Adrenal gland (tissue), 12 donors: ENCODE results near the gene FARP1. TPM values are rescaled to one million over a fixed set of nuclear protein-coding genes. Genes with fewer than 3 reads are reported as not detected.
A peak's percentile ranks its signal among the peaks of the same experiment; 100 is the strongest.

ENCODE experiments used
- DNase-seq, 7 donors: peaks; one replicate each; pipeline ENCODE4 v3.0.0-alpha.2; 2019 to 2020
- H3K27ac ChIP-seq, 5 donors: fragments of 200-600 bp; sonication (generic) in 4 of 5; 1 replicate in 3 of 5; 2 replicates in 2 of 5; pipeline versions ENCODE4 v1.5.1 to v1.8.0; 2016 to 2020; ENCODE audit warnings: mild to moderate bottlenecking in 1 of 5
- H3K27me3 ChIP-seq: fragments of 200-600 bp; 2 replicates; pipeline ENCODE4 v1.8.0; 2021
- H3K36me3 ChIP-seq, 2 donors: fragments of 200-600 bp; replicated peaks in 1 of 2; 1 replicate in 1 of 2; 2 replicates in 1 of 2; pipeline versions ENCODE4 v1.5.1 to v1.8.0; 2018 to 2022
- H3K4me1 ChIP-seq, 2 donors: fragments of 200-600 bp; replicated peaks in 1 of 2; 1 replicate in 1 of 2; 2 replicates in 1 of 2; pipeline versions ENCODE4 v1.5.1 to v1.8.0; 2018 to 2021
- H3K4me3 ChIP-seq, 4 donors: fragments of 200-600 bp; sonication (generic) in 3 of 4; one replicate each; pipeline ENCODE4 v1.5.1; 2016 to 2018
- H3K9me3 ChIP-seq, 3 donors: fragments of 200-600 bp; sonication (generic) in 1 of 3; replicated peaks in 1 of 3; 1 replicate in 2 of 3; 2 replicates in 1 of 3; pipeline versions ENCODE4 v1.5.1 to v1.8.0; 2016 to 2021
- CTCF ChIP-seq, 6 experiments: fragments of 450-650 bp in 4 of 6; fragments of 200-600 bp in 2 of 6; sonication (generic) in 1 of 6; IDR thresholded peaks; 1 replicate in 5 of 6; 2 replicates in 1 of 6; pipeline versions ENCODE4 v1.5.1 to v1.8.0; 2016 to 2021; ENCODE audit warnings: antibody characterized with exemption in 6 of 6, mild to moderate bottlenecking in 2 of 6, moderate library complexity in 1 of 6
- POLR2A ChIP-seq, 2 donors: fragments of 450-650 bp; IDR thresholded peaks; one replicate each; pipeline ENCODE4 v1.6.1; 2017; ENCODE audit warnings: antibody characterized with exemption in 2 of 2, mild to moderate bottlenecking in 2 of 2, moderate library complexity in 1 of 2
- WGBS, 4 donors: extraction: QIAGEN DNeasy Blood & Tissue Kit in 2 of 4; methylation state at CpG; one replicate each; pipeline versions ENCODE4 v1.1.5 to v1.1.7; 2013 to 2017; 5-methylcytosine and 5-hydroxymethylcytosine counted together
- intact Hi-C, 2 donors: fragments of 100-400 bp; cut with DNase I; formaldehyde crosslinking; loops; one replicate each; pipeline versions ENCODE4 v1.14.1 to v1.15.0; 2022 to 2023
- polyA plus RNA-seq, 3 donors: library from polyadenylated mRNA; stranded (reverse); fragments of 200-250 nt in 2 of 3; fragments of 350-450 nt in 1 of 3; fragmentation: Illumina TruSeq in 1 of 3; extraction: RNeasy Lipid Tissue Mini Kit (QIAGEN cat#74804) in 1 of 3; gene quantifications; one replicate each; pipeline ENCODE4 v1.2.3, GENCODE V29; 2013 to 2014
- total RNA-seq, 9 donors: library from RNA; depleted of rRNA in 4 of 9; stranded (reverse); fragments of >200 nt in 4 of 9; fragments of 120-200 nt in 1 of 9; fragmentation: NEBNext Ultra II Directional in 1 of 9; extraction: Animal tissue kit (Norgen Biotek cat#: 25700) in 1 of 9; gene quantifications; one replicate each; pipeline versions ENCODE4 v1.1.0 to v1.2.4, GENCODE V29; 2013 to 2023
- donor health status: healthy with polysubstance abuse.
- donor health status: Bipolar disorder and iron deficiency.
- donor health status: DM: yes; HTN: yes; CAD: no.
- donor health status: DM: no; HTN: no; CAD: no.
- donor health status: DM: no; HTN: no; CAD: no.
- donor health status: DM: yes; HTN: yes; CAD: no.

FARP1 gene
- total and polyA plus RNA-seq, 12 donors: 27.1 to 304 (median 71.6) TPM

DNA sequence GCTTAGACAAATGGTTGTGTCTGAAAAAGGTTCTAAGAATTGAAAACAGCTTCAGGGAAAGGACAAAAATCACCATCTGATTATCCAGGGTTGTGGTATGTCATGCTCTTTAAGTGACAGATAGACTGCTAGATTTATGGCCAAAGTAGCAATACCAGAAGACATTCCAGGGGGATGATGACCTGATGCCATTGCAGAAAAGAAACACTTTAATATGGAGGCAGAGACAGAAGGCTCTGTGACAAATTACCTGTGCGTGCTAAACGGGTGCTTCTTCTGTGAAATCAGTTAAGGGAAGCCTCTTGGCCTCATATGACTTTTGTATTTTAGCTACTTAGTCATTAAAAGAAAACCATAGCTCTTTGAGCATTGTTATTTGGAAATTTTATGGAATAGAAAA lies 178.5 kb downstream of the FARP1 start:
- H3K36me3 ChIP-seq: no peaks in the 10 kb centered on the region
- H3K9me3 ChIP-seq: no peaks in the 10 kb centered on the region
- WGBS, 4 donors: 91 to 100% (median 95%) methylated on average over 2 of the region's 2 CpGs
- H3K27me3 ChIP-seq: no peaks in the 10 kb centered on the region
- no peak overlapping the region for H3K27ac ChIP-seq
- H3K4me1 ChIP-seq: peaks cover 0 to 16% of the 10 kb centered on the region in 2 donors
- TF ChIP-seq POLR2A (IDR thresholded peaks at IDR 0.05): no peak
- TF ChIP-seq CTCF (IDR thresholded peaks at IDR 0.05): no peak
- DNase-seq: no peak
- intact Hi-C loops: no loop called here
- no peak overlapping the region for H3K4me3 ChIP-seq

GRCh38 chr13:98322091-98322718 lies 179.3 kb downstream of the FARP1 start:
- Histone ChIP-seq H3K27ac (no peak overlapping the region), H3K36me3 (no peaks in the 10 kb centered on the region), H3K4me1 (peaks cover 0 to 16% of the 10 kb centered on the region in 2 donors), H3K27me3 (no peaks in the 10 kb centered on the region), H3K4me3 (no peak overlapping the region), H3K9me3 (no peaks in the 10 kb centered on the region)
- 87 to 99% (median 89%) methylated on average over 7 to 8 of the region's 8 CpGs for WGBS, 4 donors
- intact Hi-C loops: no loop called here
- DNase-seq: no peak
- no peak for TF ChIP-seq POLR2A (IDR thresholded peaks at IDR 0.05)
- no peak for TF ChIP-seq CTCF (IDR thresholded peaks at IDR 0.05)

- peak in 1 of 7 donors; percentile 16 for DNase-seq
- WGBS, 4 donors: 48 to 61% (median 55%) methylated on average over 7 of the region's 7 CpGs
- TF ChIP-seq CTCF (IDR thresholded peaks at IDR 0.05) (no peak), POLR2A (IDR thresholded peaks at IDR 0.05) (no peak)
Measured at GRCh38 chr13:98324105-98324504, 181.2 kb downstream of the FARP1 start.

DNA sequence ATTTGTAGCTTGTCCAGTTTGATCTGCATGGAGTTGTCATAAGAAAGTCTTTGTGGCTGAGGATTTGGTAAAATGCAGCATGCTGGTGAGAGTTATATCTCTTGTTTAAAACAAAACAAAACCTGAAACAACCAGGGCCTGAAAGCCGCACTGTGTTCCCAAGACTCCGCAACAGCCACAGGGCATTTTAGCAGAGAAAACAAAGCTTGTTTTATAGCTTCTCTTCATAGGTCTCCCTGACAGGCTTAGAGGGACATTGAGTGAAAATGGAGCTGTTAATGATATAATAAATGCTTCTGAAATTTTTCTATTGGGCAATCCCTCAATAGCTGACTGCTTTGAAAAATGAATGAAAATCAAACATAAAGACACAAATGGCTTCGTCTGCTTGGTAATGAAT lies 182.8 kb downstream of the FARP1 start:
- intact Hi-C loops: no loop called here
- Histone ChIP-seq H3K4me1 (peaks cover 0 to 16% of the 10 kb centered on the region in 2 donors), H3K9me3 (no peaks in the 10 kb centered on the region), H3K27me3 (no peaks in the 10 kb centered on the region), H3K4me3 (no peak overlapping the region), H3K27ac (no peak overlapping the region), H3K36me3 (no peaks in the 10 kb centered on the region)
- 89 to 97% (median 92%) methylated on average over 3 of the region's 3 CpGs for WGBS, 4 donors
- no peak for DNase-seq
- TF ChIP-seq CTCF (IDR thresholded peaks at IDR 0.05) (no peak), POLR2A (IDR thresholded peaks at IDR 0.05) (no peak)

More at GRCh38 chr13:98324105-98324504, 181.2 kb downstream of the FARP1 start:
- Histone ChIP-seq H3K9me3 (no peaks in the 10 kb centered on the region), H3K4me1 (peaks cover 0 to 16% of the 10 kb centered on the region in 2 donors), H3K36me3 (no peaks in the 10 kb centered on the region), H3K27me3 (no peaks in the 10 kb centered on the region), H3K27ac (no peak overlapping the region), H3K4me3 (no peak overlapping the region)
- intact Hi-C loops: no loop called here
